22Rv1 (cell line): ENCODE data around the gene FBXO2.

ENCODE experiments used
- CTCF ChIP-seq: fragments of 450-650 bp; IDR thresholded peaks from 2 replicates; pipeline ENCODE4 v1.5.1; 2017; ENCODE audit warnings: mild to moderate bottlenecking
- ZFX ChIP-seq: fragments of 450-650 bp; IDR thresholded peaks from 2 replicates; pipeline ENCODE4 v1.6.1; 2017; ENCODE audit warnings: antibody characterized with exemption, borderline replicate concordance

GRCh38 chr1:11645270-11645669, 9.0 kb downstream of the FBXO2 start:
- TF ChIP-seq CTCF (no peak), ZFX (no peak)
